ENCODE results near the gene UTRN. TPM values are rescaled to one million over a fixed set of nuclear protein-coding genes. Genes with fewer than 3 reads are reported as not detected.

UTRN gene
- total RNA-seq, 2 experiments from 2014 or later = 35.3 to 39.9 TPM

Other genes starting within 250 kb of the UTRN start
- gene SF3B5, start 189.8 kb upstream of the UTRN start, total RNA-seq = 100 to 1,000 TPM; 170 to 176 TPM
- 10 to 100 TPM; 17.2 to 17.5 TPM for gene STX11, start 134.8 kb upstream of the UTRN start, total RNA-seq

Measured in activated naive CD4-positive, alpha-beta T cell treated with anti-CD3 and anti-CD28 coated beads for 36 hours (primary cell).